K562 (cell line): ENCODE results near the gene COL9A3. TPM values are rescaled to one million over a fixed set of nuclear protein-coding genes. Genes with fewer than 3 reads are reported as not detected.

Experiments
- ATAC-seq: fragments of 200-7000 bp; cut with Tn5 transposase; 3 replicates; pipeline ENCODE4 v1.9.1; 2020; ENCODE audit warnings: moderate library complexity
- BruUV-seq: library from RNA; stranded (reverse); fragments of 400-500 nt; replicated peaks from 2 replicates; lab custom pipeline; 2021; lab: Mats Ljungman, UMichigan
- CTCF ChIA-PET: fragments of 300-600 bp; formaldehyde crosslinking; extraction: SDS; loops from one replicate; lab custom pipeline; 2021; ENCODE audit warnings: low intra/inter-chr PET ratio; lab: Yijun Ruan, JAX
- POLR2A ChIA-PET: fragments of 300-600, 350-650 bp; sonication (Branson Sonifier 250); formaldehyde crosslinking; extraction: SDS; loops from one replicate; lab custom pipeline; 2021; ENCODE audit warnings: antibody characterized with exemption, inconsistent platforms; lab: Yijun Ruan, JAX
- DNase-seq, 4 experiments: peaks; one replicate each; pipeline versions ENCODE4 v3.0.0 to v3.0.0-alpha.2; 2011 to 2018; ENCODE audit warnings: low spot score in 3 of 4, mixed read lengths in 3 of 4; ENCODE audit errors: extremely low read depth in 1 of 4
- FAIRE-seq: peaks from 2 replicates; lab custom pipeline; 2011; peaks lifted over from hg19 to GRCh38; lab: Jason Lieb, UNC
- H2AFZ ChIP-seq: 2 replicates; pipeline ENCODE4 v1.6.0; 2011; ENCODE audit warnings: low read depth, low read length, control low read depth, inconsistent platforms
- H3K27ac ChIP-seq: fragments of 200-600 bp; 3 replicates; pipeline ENCODE4 v1.8.0; 2011; ENCODE audit warnings: low read depth, mild to moderate bottlenecking, control low read depth, inconsistent platforms, low read length, moderate library complexity, mixed read lengths; ENCODE audit errors: extremely low read depth
- H3K27me3 ChIP-seq, 2 experiments: fragments of 300-600 bp in 1 of 2; 2 replicates in 1 of 2; 3 replicates in 1 of 2; pipeline versions ENCODE4 v1.6.0 to v1.8.0; 2011; ENCODE audit warnings: inconsistent platforms in 2 of 2, low read length in 2 of 2, mild to moderate bottlenecking in 1 of 2, mixed read lengths in 1 of 2, moderate library complexity in 1 of 2; ENCODE audit not compliant: control insufficient read depth in 2 of 2, insufficient read depth in 2 of 2
- H3K36me3 ChIP-seq: fragments of 300-600 bp; 3 replicates; pipeline ENCODE4 v1.8.0; 2011; ENCODE audit warnings: mild to moderate bottlenecking, low read length, inconsistent platforms; ENCODE audit not compliant: control insufficient read depth, insufficient read depth
- H3K4me1 ChIP-seq, 2 experiments: fragments of 200-600 bp in 1 of 2; replicated peaks in 1 of 2; 2 replicates in 1 of 2; 3 replicates in 1 of 2; pipeline versions ENCODE4 v1.5.1 to v1.8.0; 2011; ENCODE audit warnings: inconsistent platforms in 2 of 2, low read length in 2 of 2, mild to moderate bottlenecking in 1 of 2, mixed read lengths in 1 of 2, moderate library complexity in 1 of 2; ENCODE audit not compliant: control insufficient read depth in 2 of 2, insufficient read depth in 2 of 2
- H3K4me2 ChIP-seq: 2 replicates; pipeline ENCODE4 v1.6.1; 2011; ENCODE audit warnings: low read length, control low read depth, inconsistent platforms, mixed read lengths; ENCODE audit not compliant: insufficient read depth
- H3K4me3 ChIP-seq: fragments of 200-600 bp; sonication (generic), shearing (Covaris generic); 2 replicates; pipeline ENCODE4 v1.5.1; 2016; ENCODE audit warnings: control low read depth, inconsistent platforms
- H3K79me2 ChIP-seq: fragments of 200-600 bp; 3 replicates; pipeline ENCODE4 v1.8.0; 2011; ENCODE audit warnings: low read length, inconsistent platforms; ENCODE audit not compliant: control insufficient read depth, insufficient read depth
- H3K9ac ChIP-seq, 2 experiments: 2 replicates each; pipeline versions ENCODE4 v1.6.0 to v1.6.1; 2011; ENCODE audit warnings: low read depth in 2 of 2, low read length in 2 of 2, control low read depth in 1 of 2, inconsistent platforms in 1 of 2, mild to moderate bottlenecking in 1 of 2, mixed read lengths in 1 of 2; ENCODE audit not compliant: insufficient read depth in 1 of 2
- H3K9me1 ChIP-seq: one replicate; pipeline ENCODE4 v1.6.0; 2011; ENCODE audit warnings: inconsistent platforms, mild to moderate bottlenecking, low read length, moderate library complexity; ENCODE audit not compliant: control insufficient read depth, insufficient read depth
- H3K9me3 ChIP-seq: replicated peaks from 2 replicates; pipeline ENCODE4 v1.5.1; 2011; ENCODE audit warnings: low read depth, low read length, inconsistent platforms; ENCODE audit not compliant: control insufficient read depth, insufficient read depth
- H4K20me1 ChIP-seq: replicated peaks from 2 replicates; pipeline ENCODE4 v1.6.1; 2011; ENCODE audit warnings: low read length, inconsistent platforms, mixed read lengths; ENCODE audit not compliant: control insufficient read depth, insufficient read depth
- HMG20B ChIP-seq: fragments of 250-450 bp; sonication (Bioruptor Pico); IDR thresholded peaks from 2 replicates; pipeline ENCODE4 v1.5.0; 2021; ENCODE audit warnings: mild to moderate bottlenecking
- MYNN ChIP-seq, 2 experiments: sonication (generic); formaldehyde crosslinking in 1 of 2; IDR thresholded peaks; 2 replicates each; pipeline versions ENCODE4 v1.5.0 to v1.6.1; 2016 to 2020; ENCODE audit warnings: antibody characterized with exemption in 1 of 2, missing genetic modification reagents in 1 of 2
- RAD21 ChIP-seq, 2 experiments: fragments of 250-450 bp in 1 of 2; fragments of 450-650 bp in 1 of 2; sonication (Bioruptor Pico) in 1 of 2; formaldehyde crosslinking in 1 of 2; IDR thresholded peaks in 1 of 2; conservative IDR thresholded peaks in 1 of 2; 2 replicates each; pipeline versions ENCODE4 v1.4.0 to v1.8.0; 2020 to 2022; ENCODE audit warnings: mild to moderate bottlenecking in 2 of 2, moderate library complexity in 1 of 2
- RBM25 ChIP-seq: fragments of 200-400 bp; formaldehyde crosslinking; IDR thresholded peaks from 2 replicates; pipeline ENCODE4 v1.6.1; 2018; ENCODE audit warnings: low read length, low read depth, moderate library complexity; ENCODE audit not compliant: severe bottlenecking
- TAF15 ChIP-seq: fragments of 200-400 bp; formaldehyde crosslinking; IDR thresholded peaks from 2 replicates; pipeline ENCODE4 v1.6.1; 2017; ENCODE audit warnings: mild to moderate bottlenecking, low read depth, low read length, moderate library complexity
- TSC22D4 ChIP-seq: fragments of 450-650 bp; IDR thresholded peaks from 2 replicates; pipeline ENCODE4 v1.6.1; 2016; ENCODE audit warnings: missing genetic modification characterization, missing biosample characterization, control low read depth
- WGBS: fragments of 100-300 bp; shearing (Covaris generic); methylation state at CpG from one replicate; pipeline ENCODE4 v1.1.6; 2016; ENCODE audit warnings: low coverage, mixed read lengths; ENCODE audit not compliant: insufficient coverage; ENCODE audit errors: missing lambda C conversion rate; 5-methylcytosine and 5-hydroxymethylcytosine counted together
- in situ Hi-C: fragments of 300-500 bp; cut with MboI; formaldehyde crosslinking; loops from 4 replicates; pipeline ENCODE4 v1.15.0; 2018; ENCODE audit warnings: inconsistent platforms, mixed read lengths
- intact Hi-C: fragments of 100-400 bp; cut with micrococcal nuclease; formaldehyde crosslinking; loops from 2 replicates; pipeline ENCODE4 v1.14.2; 2022
- polyA plus RNA-seq, 8 experiments: library from polyadenylated mRNA; depleted of rRNA in 4 of 8; stranded (reverse) in 5 of 8; unstranded in 3 of 8; fragments of >200 nt; fragmentation: Nextera tagmentation in 2 of 8; fragmentation: Illumina TruSeq in 1 of 8; extraction: Ambion mirVana in 2 of 8; extraction: Trizol in 1 of 8; gene quantifications; 2 replicates each; pipeline versions ENCODE4 v1.2.1 to v1.2.3, GENCODE V29; 2011 to 2014; ENCODE audit warnings: inconsistent platforms in 1 of 8, missing spikeins in 1 of 8
- total RNA-seq, 7 experiments: library from RNA; depleted of rRNA in 6 of 7; stranded (reverse); fragments of >200 nt in 6 of 7; fragmentation: Illumina TruSeq in 2 of 7; extraction: Trizol in 2 of 7; gene quantifications; 2 replicates each; pipeline versions ENCODE4 v1.2.1 to v1.2.3, GENCODE V29; 2011 to 2021; ENCODE audit warnings: low replicate concordance in 1 of 7

COL9A3 gene
- total and polyA plus RNA-seq, 9 of the 15 experiments (the other 6 are each of a cell fraction or from before 2014, with no cell fraction given) = 0.14 to 3.6 (median 0.88) TPM; not detected in 1

DNA sequence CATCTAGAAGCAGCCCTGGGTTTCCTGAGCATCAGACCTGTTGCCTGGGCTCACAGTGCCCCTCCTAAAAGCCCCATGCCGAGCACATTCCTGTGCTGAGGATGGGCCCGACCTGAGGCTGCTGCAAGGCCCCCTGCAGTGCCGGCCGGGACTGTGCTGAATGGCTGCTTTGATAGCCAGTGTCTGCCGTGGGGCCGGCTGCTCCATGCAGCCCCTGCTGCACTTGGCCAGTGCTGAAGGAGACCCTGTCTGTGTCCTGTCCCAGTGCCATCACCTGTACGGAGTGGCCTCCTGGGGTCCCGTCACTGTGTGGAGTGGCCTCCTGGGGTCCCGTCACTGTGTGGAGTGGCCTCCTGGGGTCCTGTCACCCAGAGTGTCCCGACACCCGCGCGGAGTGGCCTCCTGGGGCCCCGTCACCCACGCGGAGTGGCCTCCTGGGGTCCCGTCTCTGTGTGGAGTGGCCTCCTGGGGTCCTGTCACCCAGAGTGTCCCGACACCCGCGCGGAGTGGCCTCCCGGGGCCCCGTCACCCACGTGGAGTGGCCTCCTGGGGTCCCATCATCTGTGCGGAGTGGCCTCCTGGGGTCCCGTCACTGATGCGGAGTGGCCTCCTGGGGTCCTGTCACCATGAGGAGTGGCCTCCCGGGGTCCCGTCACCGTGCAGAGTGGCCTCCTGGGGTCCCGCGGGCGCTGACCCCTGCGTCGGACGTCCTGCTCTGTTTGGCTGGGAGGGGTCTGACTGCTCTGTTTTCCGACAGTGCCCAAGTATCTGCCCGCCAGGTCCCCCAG is 7.0 kb downstream of the COL9A3 start:
- intact Hi-C loops = loop anchor here (2.0 to 10.0 kb wide), 4 partner anchors 23 to 77 kb away; no protein-coding TSS in a partner anchor
- no peak for FAIRE-seq

More for the DNA sequence above, 7.0 kb downstream of the COL9A3 start:
- 86% methylated on average over 23 of the region's 38 CpGs for WGBS
- H4K20me1 ChIP-seq = 0 out of 2 replicates have a peak, but pooled peaks cover 3% of the 10 kb centered on the region
- DNase-seq (no peak), ATAC-seq (no peak)
- peak overlapping the region; percentile 55; the same call in 1 of the 2 replicates for H2AFZ ChIP-seq
- H3K27me3 ChIP-seq = no peaks in the 10 kb centered on the region
- H3K4me3 ChIP-seq = no peak overlapping the region
- H3K79me2 ChIP-seq = no peaks in the 10 kb centered on the region
- peaks cover 12 to 100% of the 10 kb centered on the region in 2 experiments for H3K4me1 ChIP-seq
- TF ChIP-seq TSC22D4 (tag) (no peak), MYNN (IDR thresholded peaks at IDR 0.05) (no peak), MYNN (CRISPR knock-in tag; IDR thresholded peaks at IDR 0.05) (no peak), TAF15 (0 out of 2 replicates have a peak, but pooled peaks have one; percentile 7), RBM25 (no peak), HMG20B (CRISPR knock-in tag) (no peak), RAD21 (CRISPR knock-in tag; conservative IDR thresholded peaks at IDR 0.05 in 1 of 2, IDR thresholded peaks at IDR 0.05 in 1 of 2) (no peak)
- H3K9ac ChIP-seq = peak overlapping the region in 1 of 2 experiments; percentile 88; a peak in 3 of 4 replicates
- H3K9me3 ChIP-seq = no peaks in the 10 kb centered on the region
- no peak overlapping the region for H3K4me2 ChIP-seq
- POLR2A ChIA-PET = interaction anchor here (0.6 to 1.5 kb wide), 5 partner anchors 17 to 309 kb away, joined by 3 to 6 read pairs (median 3); partner anchors contain the start of gene GID8
- no peak overlapping the region; the same call in 2 of the 3 replicates for H3K27ac ChIP-seq
- in situ Hi-C loops = loop anchor here (10.0 kb wide), 1 partner anchor 191 kb away; no protein-coding TSS in a partner anchor
- BruUV-seq = no TSS peak
- CTCF ChIA-PET = interaction anchor here (0.9 to 2.7 kb wide), 3 partner anchors 16 to 185 kb away, joined by 4 to 18 read pairs (median 7); no protein-coding TSS in a partner anchor
- H3K9me1 ChIP-seq = no peaks in the 10 kb centered on the region
- H3K36me3 ChIP-seq = no peaks in the 10 kb centered on the region
